ENCODE results near the gene ZRANB2. TPM values are rescaled to one million over a fixed set of nuclear protein-coding genes. Genes with fewer than 3 reads are reported as not detected.

Gene ZRANB2
- total RNA-seq, 1 donor from 2014 or later: 60.7 TPM

- no peak for DNase-seq (ENCODE audit: low spot score)
- Mint-ChIP-seq H3K36me3 (ENCODE audit: low read depth) (no peaks in the 10 kb centered on the region), H3K4me1 (ENCODE audit: low read depth) (peaks cover 9% of the 10 kb centered on the region), H3K27ac (ENCODE audit: unreplicated experiment) (no peak overlapping the region), H3K27me3 (ENCODE audit: low read depth) (peaks cover 10% of the 10 kb centered on the region), H3K4me3 (ENCODE audit: unreplicated experiment) (no peak overlapping the region), H3K9me3 (ENCODE audit: low read depth) (no peaks in the 10 kb centered on the region)
- no peak for TF ChIP-seq CTCF (IDR thresholded peaks at IDR 0.05)
These were observed 61.4 kb downstream of the ZRANB2 start for GRCh38 chr1:71019233-71019969.

GRCh38 chr1:71018791-71019190, 62.0 kb downstream of the ZRANB2 start:
- Mint-ChIP-seq H3K27me3 (ENCODE audit: low read depth) (peaks cover 10% of the 10 kb centered on the region), H3K9me3 (ENCODE audit: low read depth) (no peaks in the 10 kb centered on the region), H3K4me3 (ENCODE audit: unreplicated experiment) (no peak overlapping the region), H3K4me1 (ENCODE audit: low read depth) (peaks cover 9% of the 10 kb centered on the region), H3K27ac (ENCODE audit: unreplicated experiment) (no peak overlapping the region), H3K36me3 (ENCODE audit: low read depth) (no peaks in the 10 kb centered on the region)
- TF ChIP-seq CTCF (IDR thresholded peaks at IDR 0.05): no peak
- DNase-seq (ENCODE audit: low spot score): no peak

- H3K27ac Mint-ChIP-seq (ENCODE audit: unreplicated experiment): no peak overlapping the region
- no peak for DNase-seq (ENCODE audit: low spot score)
- no peak for TF ChIP-seq CTCF (IDR thresholded peaks at IDR 0.05)
- no peaks in the 10 kb centered on the region for H3K9me3 Mint-ChIP-seq (ENCODE audit: low read depth)
- peaks cover 10% of the 10 kb centered on the region for H3K27me3 Mint-ChIP-seq (ENCODE audit: low read depth)
- H3K36me3 Mint-ChIP-seq (ENCODE audit: low read depth): no peaks in the 10 kb centered on the region
- H3K4me3 Mint-ChIP-seq (ENCODE audit: unreplicated experiment): no peak overlapping the region
- peaks cover 10% of the 10 kb centered on the region for H3K4me1 Mint-ChIP-seq (ENCODE audit: low read depth)
These were observed 65.1 kb downstream of the ZRANB2 start for GRCh38 chr1:71015745-71016144.

GRCh38 chr1:71014178-71014579, 66.7 kb downstream of the ZRANB2 start:
- Mint-ChIP-seq H3K27me3 (ENCODE audit: low read depth) (peaks cover 14% of the 10 kb centered on the region), H3K9me3 (ENCODE audit: low read depth) (no peaks in the 10 kb centered on the region), H3K4me3 (ENCODE audit: unreplicated experiment) (no peak overlapping the region), H3K27ac (ENCODE audit: unreplicated experiment) (no peak overlapping the region), H3K4me1 (ENCODE audit: low read depth) (peaks cover 9% of the 10 kb centered on the region), H3K36me3 (ENCODE audit: low read depth) (no peaks in the 10 kb centered on the region)
- no peak for TF ChIP-seq CTCF (IDR thresholded peaks at IDR 0.05)
- no peak for DNase-seq (ENCODE audit: low spot score)

Small RNA genes lying within 50 kb of the gene (microRNA-seq; reads per million reads assigned to microRNA genes)
- gene MIR186 (ENCODE audit: borderline number of aligned reads): 316 reads per million, percentile 70 among the genes with 10 or more reads in this experiment

Other genes starting within 250 kb of the ZRANB2 start
- gene PTGER3, start 33.2 kb downstream of the ZRANB2 start, total RNA-seq: 2.0 to 7.9 TPM (median 2.5 TPM) in 3 replicates